Measurements from ENCODE around the gene PRAMEF6.
"Not testable (repeated sequence)": the region's sequence is repeated elsewhere in the genome, so short reads cannot be mapped to it uniquely, and the experiment has no call there.

Gene PRAMEF6

DNA sequence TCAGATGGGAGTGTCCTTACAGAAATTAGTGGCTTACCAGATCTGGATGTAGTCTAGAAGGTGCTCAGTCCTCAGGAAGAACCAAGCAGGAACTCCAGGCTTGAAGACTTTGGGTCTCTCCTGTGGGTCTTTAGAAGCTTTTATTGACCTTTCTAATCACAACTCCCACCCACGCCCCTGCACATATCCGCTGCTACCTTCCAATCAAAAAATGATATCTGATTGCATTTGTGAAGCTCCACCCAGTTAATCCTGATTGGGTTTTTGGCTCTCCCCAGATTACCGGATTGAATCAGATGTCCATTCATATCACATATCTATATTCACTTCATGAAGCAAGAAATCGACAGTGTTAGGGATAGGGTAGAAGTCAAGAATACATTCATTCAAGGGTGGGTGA, at the start of gene PRAMEF6:
Gene PRAMEF6, minus strand, starts transcription at position 101 of the 400 bp plus-strand sequence. CDS start 5,062 bp downstream, outside the sequence.
- DNase-seq = not testable (repeated sequence)

- not testable (repeated sequence) for DNase-seq
Observed at GRCh38 chr1:12924368-12924767, 23.0 kb downstream of the PRAMEF6 start.

DNA sequence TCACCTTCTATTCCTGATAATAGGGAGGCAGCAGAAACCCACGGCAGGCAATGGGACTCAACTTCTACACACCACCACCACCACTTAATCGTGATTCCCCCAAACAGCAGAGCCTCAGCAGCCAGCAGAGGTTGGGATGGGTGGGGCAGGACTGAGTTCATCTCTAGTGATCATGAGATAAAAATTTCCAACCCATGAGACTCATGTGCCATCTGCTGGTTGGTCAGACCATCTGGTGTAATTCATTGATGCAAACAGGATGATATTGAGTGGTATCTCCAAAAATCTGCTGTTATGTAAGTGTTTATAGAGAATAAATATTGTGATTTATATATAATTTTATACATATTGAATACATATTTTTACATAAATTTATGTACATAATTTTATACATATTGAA, 25.6 kb downstream of the PRAMEF6 start:
- not testable (repeated sequence) for DNase-seq

DNA sequence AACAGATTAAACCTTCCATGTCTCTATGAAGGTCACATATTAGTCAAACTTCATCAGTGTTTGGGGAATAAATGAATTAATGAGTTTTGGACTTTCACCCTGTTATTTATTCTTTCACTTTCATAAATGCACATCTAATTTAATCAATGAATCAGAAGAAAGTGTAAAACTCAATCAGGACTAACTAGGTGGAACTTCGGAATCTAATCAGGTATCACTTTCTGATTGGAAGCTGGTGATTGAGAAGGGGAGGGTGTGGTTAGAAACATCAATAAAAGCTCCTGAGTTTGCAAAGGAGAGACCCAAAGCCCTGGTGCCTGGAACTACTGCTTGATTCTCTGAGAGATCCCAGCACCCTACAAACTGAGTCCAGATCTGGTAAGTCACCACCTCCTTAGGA, 31.1 kb downstream of the PRAMEF6 start, which contains the start of gene PRAMEF7:
Gene PRAMEF7, plus strand, starts transcription at position 301 of the 400 bp plus-strand sequence. CDS start 1,083 bp downstream, outside the sequence.
- DNase-seq = not testable (repeated sequence)

DNA sequence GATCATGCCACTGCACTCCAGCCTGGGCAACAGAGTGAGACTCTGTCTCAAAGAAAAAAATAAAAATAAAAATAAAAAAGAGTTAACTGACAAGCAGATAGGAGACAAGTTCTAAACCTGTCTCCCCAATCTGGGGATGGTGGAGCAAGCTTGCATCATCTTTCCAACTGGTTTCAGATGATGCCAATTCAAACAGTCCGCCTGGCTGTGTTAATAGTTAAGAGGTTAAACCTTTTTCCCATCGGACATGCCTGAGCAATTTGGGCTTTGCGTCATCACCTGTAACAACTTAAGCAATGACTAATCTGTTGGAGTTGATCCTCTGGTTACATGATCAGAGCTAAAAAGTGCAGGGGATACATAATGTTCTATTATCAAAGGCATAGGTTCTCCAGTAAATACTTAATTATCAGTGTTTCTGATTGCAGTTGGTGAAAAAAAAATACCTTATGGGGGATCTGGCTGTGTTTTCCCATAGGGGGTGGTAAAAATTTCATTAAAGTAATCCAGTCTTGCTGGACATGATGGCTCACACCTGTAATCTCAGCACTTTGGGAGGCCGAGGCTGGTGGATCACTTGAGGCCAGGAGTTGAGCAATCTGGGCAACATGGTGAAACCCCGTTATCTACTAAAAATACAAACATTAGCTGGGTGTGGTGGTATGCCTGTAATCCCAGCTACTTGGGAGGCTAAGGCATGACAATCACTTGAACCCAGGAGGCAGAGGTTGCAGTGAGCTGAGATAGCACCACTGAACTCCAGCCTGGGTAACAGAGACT, 43.4 kb downstream of the PRAMEF6 start:
- DNase-seq = not testable (repeated sequence)

- DNase-seq = not testable (repeated sequence)
Observed at GRCh38 chr1:12899186-12899585, 48.2 kb downstream of the PRAMEF6 start.

DNA sequence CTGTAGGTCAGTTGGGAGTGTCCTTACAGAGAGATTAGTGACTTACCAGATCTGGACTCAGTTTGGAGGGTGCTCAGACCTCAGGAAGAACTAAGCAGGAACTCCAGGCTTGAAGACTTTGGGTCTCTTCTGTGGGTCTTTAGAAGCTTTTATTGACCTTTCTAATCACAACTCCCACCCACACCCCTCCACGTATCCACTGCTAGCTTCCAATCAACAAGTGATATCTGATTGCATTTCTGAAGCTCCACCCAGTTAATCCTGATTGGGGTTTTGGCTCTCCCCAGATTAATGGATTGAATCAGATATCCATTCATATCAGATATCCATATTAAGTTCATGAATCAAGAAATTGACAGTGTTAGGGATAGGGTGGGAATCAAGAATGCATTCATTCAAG, 49.2 kb downstream of the PRAMEF6 start, which contains the start of gene PRAMEF10:
Gene PRAMEF10, minus strand, starts transcription at position 101 of the 400 bp plus-strand sequence. CDS start 2,423 bp downstream, outside the sequence.
- not testable (repeated sequence) for DNase-seq

Measured in DMS153 (cell line).